ENCODE data around the gene IER2.

- TF ChIP-seq POLR2A (IDR thresholded peaks at IDR 0.05): no peak
- TF ChIP-seq, protein P1, sequence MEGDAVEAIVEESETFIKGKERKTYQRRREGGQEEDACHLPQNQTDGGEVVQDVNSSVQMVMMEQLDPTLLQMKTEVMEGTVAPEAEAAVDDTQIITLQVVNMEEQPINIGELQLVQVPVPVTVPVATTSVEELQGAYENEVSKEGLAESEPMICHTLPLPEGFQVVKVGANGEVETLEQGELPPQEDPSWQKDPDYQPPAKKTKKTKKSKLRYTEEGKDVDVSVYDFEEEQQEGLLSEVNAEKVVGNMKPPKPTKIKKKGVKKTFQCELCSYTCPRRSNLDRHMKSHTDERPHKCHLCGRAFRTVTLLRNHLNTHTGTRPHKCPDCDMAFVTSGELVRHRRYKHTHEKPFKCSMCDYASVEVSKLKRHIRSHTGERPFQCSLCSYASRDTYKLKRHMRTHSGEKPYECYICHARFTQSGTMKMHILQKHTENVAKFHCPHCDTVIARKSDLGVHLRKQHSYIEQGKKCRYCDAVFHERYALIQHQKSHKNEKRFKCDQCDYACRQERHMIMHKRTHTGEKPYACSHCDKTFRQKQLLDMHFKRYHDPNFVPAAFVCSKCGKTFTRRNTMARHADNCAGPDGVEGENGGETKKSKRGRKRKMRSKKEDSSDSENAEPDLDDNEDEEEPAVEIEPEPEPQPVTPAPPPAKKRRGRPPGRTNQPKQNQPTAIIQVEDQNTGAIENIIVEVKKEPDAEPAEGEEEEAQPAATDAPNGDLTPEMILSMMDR (IDR thresholded peaks at IDR 0.05 in 4 of 5, conservative IDR thresholded peaks at IDR 0.05 in 1 of 5): no peak
Observed at GRCh38 chr19:13164343-13165161, 14.3 kb downstream of the IER2 start.
